Kidney capillary endothelial cell (primary cell): Measurements from ENCODE around the gene GAGE12D.
"Not testable (repeated sequence)": the region's sequence is repeated elsewhere in the genome, so short reads cannot be mapped to it uniquely, and the experiment has no call there.

Experiments
- DNase-seq: peaks from one replicate; pipeline ENCODE4 v3.0.0-alpha.2; 2018; ENCODE audit warnings: low spot score

Gene GAGE12D, protein sequence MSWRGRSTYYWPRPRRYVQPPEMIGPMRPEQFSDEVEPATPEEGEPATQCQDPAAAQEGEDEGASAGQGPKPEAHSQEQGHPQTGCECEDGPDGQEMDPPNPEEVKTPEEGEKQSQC

DNA sequence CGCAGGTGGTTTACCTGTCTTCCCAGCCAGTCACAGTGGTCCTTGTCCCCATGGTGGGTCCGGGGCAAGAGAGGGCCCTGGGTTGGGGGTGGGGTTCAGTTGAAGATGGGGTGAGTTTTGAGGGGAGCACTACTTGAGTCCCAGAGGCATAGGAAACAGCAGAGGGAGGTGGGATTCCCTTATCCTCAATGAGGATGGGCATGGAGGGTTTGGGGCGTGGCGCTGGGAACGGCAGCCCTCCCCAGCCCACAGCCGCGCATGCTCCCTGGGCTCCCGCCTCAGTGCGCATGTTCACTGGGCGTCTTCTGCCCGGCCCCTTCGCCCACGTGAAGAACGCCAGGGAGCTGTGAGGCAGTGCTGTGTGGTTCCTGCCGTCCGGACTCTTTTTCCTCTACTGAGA lies at the start of gene GAGE12D:
Gene GAGE12D (plus strand): TSS at position 301 of the 400 bp plus-strand sequence. CDS start 1,155 bp downstream, outside the sequence.
- not testable (repeated sequence) for DNase-seq

DNA sequence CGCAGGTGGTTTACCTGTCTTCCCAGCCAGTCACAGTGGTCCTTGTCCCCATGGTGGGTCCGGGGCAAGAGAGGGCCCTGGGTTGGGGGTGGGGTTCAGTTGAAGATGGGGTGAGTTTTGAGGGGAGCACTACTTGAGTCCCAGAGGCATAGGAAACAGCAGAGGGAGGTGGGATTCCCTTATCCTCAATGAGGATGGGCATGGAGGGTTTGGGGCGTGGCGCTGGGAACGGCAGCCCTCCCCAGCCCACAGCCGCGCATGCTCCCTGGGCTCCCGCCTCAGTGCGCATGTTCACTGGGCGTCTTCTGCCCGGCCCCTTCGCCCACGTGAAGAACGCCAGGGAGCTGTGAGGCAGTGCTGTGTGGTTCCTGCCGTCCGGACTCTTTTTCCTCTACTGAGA lies 9.7 kb upstream of the GAGE12D start, which contains the start of gene GAGE12C:
Gene GAGE12C (plus strand): TSS at position 301 of the 400 bp plus-strand sequence. CDS start 1,155 bp downstream, outside the sequence.
- not testable (repeated sequence) for DNase-seq

DNA sequence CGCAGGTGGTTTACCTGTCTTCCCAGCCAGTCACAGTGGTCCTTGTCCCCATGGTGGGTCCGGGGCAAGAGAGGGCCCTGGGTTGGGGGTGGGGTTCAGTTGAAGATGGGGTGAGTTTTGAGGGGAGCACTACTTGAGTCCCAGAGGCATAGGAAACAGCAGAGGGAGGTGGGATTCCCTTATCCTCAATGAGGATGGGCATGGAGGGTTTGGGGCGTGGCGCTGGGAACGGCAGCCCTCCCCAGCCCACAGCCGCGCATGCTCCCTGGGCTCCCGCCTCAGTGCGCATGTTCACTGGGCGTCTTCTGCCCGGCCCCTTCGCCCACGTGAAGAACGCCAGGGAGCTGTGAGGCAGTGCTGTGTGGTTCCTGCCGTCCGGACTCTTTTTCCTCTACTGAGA lies 9.5 kb downstream of the GAGE12D start, which contains the start of gene GAGE12E:
Gene GAGE12E (plus strand): TSS at position 301 of the 400 bp plus-strand sequence. CDS start 1,155 bp downstream, outside the sequence.
- not testable (repeated sequence) for DNase-seq

DNA sequence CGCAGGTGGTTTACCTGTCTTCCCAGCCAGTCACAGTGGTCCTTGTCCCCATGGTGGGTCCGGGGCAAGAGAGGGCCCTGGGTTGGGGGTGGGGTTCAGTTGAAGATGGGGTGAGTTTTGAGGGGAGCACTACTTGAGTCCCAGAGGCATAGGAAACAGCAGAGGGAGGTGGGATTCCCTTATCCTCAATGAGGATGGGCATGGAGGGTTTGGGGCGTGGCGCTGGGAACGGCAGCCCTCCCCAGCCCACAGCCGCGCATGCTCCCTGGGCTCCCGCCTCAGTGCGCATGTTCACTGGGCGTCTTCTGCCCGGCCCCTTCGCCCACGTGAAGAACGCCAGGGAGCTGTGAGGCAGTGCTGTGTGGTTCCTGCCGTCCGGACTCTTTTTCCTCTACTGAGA lies 19.0 kb downstream of the GAGE12D start, which contains the start of gene GAGE12F:
Gene GAGE12F (plus strand): TSS at position 301 of the 400 bp plus-strand sequence. CDS start 1,155 bp downstream, outside the sequence.
- not testable (repeated sequence) for DNase-seq

DNA sequence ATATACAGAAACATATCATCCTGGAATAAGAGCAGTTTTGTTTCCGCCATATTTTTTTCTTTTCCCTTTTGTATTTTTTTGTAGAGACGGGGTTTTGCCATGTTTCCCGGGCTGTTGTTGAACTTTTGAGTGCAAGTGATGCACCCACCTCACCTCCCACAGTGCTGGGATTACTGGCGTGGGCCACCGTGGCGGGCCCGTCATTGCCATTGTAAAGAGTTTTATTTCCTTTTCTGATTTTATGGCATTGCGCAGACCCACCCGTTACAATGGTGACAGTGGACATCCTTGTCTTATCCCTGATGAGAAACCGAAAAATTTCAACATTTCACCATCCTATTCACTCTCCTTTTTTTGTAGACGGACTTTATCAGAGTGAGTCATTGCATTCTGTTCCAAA lies 27.2 kb downstream of the GAGE12D start:
- DNase-seq, result not testable (repeated sequence)

DNA sequence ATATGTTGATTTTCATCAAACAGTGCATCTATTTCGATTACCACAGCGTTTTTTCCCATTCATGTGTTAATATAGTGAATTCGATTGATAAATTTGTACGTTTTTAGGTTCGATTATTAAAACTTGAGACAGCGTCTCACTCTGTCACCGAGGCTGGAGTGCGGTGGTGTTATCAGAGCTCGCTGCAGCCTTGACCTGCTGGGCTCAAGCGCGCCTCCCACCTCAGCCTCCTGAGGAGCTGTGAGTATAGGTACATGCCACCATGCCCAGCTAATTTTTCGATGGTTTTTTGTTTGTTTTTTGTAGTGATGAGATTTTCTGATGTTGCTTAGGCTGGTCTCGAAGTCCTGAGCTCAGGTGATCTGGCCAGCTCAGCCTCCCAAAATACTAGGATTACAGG lies 27.6 kb downstream of the GAGE12D start:
- DNase-seq, result not testable (repeated sequence)

DNA sequence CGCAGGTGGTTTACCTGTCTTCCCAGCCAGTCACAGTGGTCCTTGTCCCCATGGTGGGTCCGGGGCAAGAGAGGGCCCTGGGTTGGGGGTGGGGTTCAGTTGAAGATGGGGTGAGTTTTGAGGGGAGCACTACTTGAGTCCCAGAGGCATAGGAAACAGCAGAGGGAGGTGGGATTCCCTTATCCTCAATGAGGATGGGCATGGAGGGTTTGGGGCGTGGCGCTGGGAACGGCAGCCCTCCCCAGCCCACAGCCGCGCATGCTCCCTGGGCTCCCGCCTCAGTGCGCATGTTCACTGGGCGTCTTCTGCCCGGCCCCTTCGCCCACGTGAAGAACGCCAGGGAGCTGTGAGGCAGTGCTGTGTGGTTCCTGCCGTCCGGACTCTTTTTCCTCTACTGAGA lies 28.6 kb downstream of the GAGE12D start, which contains the start of gene GAGE12G:
Gene GAGE12G (plus strand): TSS at position 301 of the 400 bp plus-strand sequence. CDS start 1,155 bp downstream, outside the sequence.
- not testable (repeated sequence) for DNase-seq

DNA sequence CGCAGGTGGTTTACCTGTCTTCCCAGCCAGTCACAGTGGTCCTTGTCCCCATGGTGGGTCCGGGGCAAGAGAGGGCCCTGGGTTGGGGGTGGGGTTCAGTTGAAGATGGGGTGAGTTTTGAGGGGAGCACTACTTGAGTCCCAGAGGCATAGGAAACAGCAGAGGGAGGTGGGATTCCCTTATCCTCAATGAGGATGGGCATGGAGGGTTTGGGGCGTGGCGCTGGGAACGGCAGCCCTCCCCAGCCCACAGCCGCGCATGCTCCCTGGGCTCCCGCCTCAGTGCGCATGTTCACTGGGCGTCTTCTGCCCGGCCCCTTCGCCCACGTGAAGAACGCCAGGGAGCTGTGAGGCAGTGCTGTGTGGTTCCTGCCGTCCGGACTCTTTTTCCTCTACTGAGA lies 38.1 kb downstream of the GAGE12D start, which contains the start of gene GAGE12H:
Gene GAGE12H (plus strand): TSS at position 301 of the 400 bp plus-strand sequence. CDS start 1,155 bp downstream, outside the sequence.
- DNase-seq, result not testable (repeated sequence)

DNA sequence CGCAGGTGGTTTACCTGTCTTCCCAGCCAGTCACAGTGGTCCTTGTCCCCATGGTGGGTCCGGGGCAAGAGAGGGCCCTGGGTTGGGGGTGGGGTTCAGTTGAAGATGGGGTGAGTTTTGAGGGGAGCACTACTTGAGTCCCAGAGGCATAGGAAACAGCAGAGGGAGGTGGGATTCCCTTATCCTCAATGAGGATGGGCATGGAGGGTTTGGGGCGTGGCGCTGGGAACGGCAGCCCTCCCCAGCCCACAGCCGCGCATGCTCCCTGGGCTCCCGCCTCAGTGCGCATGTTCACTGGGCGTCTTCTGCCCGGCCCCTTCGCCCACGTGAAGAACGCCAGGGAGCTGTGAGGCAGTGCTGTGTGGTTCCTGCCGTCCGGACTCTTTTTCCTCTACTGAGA lies 47.7 kb downstream of the GAGE12D start, which contains the start of gene GAGE2A:
Gene GAGE2A (plus strand): TSS at position 301 of the 400 bp plus-strand sequence. CDS start 1,155 bp downstream, outside the sequence.
- DNase-seq, result not testable (repeated sequence)

DNA sequence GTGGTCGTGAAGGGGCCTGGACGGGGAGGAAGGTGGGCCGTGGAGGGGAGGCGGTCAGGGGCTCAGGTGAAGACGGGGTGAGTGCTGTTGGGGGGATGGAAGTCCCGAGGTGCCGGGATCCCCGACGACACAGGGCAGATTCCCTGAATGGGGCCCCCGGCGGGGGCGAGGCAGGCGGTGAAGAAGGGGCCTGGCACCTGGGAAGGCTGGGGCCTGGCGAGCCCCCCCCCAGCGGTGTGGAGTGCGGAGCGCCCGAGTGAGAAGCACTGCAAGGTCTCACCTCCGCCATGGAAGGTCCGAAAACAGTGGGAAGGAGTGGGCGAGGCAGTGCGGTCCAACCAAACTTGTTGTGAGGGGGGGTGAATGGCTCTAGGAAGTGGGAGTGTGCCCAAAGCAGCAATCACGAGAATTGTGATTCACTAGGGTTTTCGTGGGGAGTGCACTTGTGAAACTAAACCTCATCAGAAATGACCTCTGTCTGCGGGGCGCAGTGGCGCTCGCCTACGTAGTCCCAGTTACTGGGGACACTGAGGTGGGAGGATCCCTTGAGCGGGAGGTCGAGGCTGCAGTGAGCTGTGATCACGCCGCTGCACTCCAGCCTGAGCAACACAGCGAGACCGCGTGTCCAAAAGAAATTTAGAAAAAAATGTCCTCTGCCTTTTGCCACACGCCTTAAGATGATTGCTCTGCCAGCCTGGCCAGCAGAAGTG lies 48.4 kb downstream of the GAGE12D start:
- DNase-seq, result not testable (repeated sequence)

DNA sequence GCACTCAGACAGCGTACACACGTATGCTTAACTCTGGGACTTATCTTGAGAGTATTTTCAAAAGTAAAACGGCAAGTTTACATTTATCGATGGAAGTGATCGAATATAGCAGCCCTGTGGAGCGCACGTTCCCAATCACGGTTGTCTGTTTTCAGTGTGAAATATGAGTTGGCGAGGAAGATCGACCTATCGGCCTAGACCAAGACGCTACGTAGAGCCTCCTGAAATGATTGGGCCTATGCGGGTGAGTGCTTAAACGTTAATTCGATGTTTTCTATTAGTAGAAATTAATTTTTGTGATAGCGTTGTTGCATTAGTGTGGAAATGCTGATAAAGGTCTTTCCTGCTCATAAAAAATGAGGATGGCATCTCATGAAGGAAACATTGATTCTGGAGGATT lies 49.0 kb downstream of the GAGE12D start:
- not testable (repeated sequence) for DNase-seq
